ENCODE measurements around the gene ZDHHC17.

Gene ZDHHC17

GRCh38 chr12:76879710-76880518 lies 116.0 kb downstream of the ZDHHC17 start:
- no peak for DNase-seq

GRCh38 chr12:76880519-76881023 lies 116.7 kb downstream of the ZDHHC17 start:
- no peak for DNase-seq

GRCh38 chr12:76881142-76881541 lies 117.2 kb downstream of the ZDHHC17 start:
- DNase-seq = no peak

- DNase-seq = no peak
These were observed 118.5 kb downstream of the ZDHHC17 start for GRCh38 chr12:76882367-76882766.

GRCh38 chr12:76883151-76883550 lies 119.2 kb downstream of the ZDHHC17 start:
- no peak for DNase-seq

- DNase-seq = no peak
These were observed 119.9 kb downstream of the ZDHHC17 start for GRCh38 chr12:76883811-76884210.

- DNase-seq = no peak
These were observed 124.9 kb downstream of the ZDHHC17 start for GRCh38 chr12:76888775-76889174.

GRCh38 chr12:76890151-76891143 lies 126.5 kb downstream of the ZDHHC17 start:
- no peak for DNase-seq

- no peak for DNase-seq
These were observed 127.7 kb downstream of the ZDHHC17 start for GRCh38 chr12:76891609-76892008.

- DNase-seq = no peak
These were observed 131.9 kb downstream of the ZDHHC17 start for GRCh38 chr12:76895796-76896195.

- DNase-seq = no peak
These were observed 132.4 kb downstream of the ZDHHC17 start for GRCh38 chr12:76896274-76896673.

- no peak for DNase-seq
These were observed 134.5 kb downstream of the ZDHHC17 start for GRCh38 chr12:76898442-76898841.

GRCh38 chr12:76899522-76899921 lies 135.6 kb downstream of the ZDHHC17 start:
- DNase-seq = no peak

- DNase-seq = no peak
These were observed 137.9 kb downstream of the ZDHHC17 start for GRCh38 chr12:76901628-76902380.
